HepG2 (cell line): ENCODE data around the gene MAMLD1. TPM values are rescaled to one million over a fixed set of nuclear protein-coding genes. Genes with fewer than 3 reads are reported as not detected.

Experiments
- ATAC-seq: fragments of 200-7000 bp; cut with Tn5 transposase; 3 replicates; pipeline ENCODE4 v1.9.1; 2020; ENCODE audit warnings: mild to moderate bottlenecking, moderate library complexity
- BruUV-seq: library from RNA; stranded (reverse); fragments of 400-500 nt; replicated peaks from 2 replicates; lab custom pipeline; 2021; lab: Mats Ljungman, UMichigan
- CTCF ChIA-PET: fragments of 300-600 bp; formaldehyde crosslinking; extraction: SDS; loops from one replicate; lab custom pipeline; 2021; ENCODE audit warnings: low total read pairs, inconsistent platforms, low intra/inter-chr PET ratio; lab: Yijun Ruan, JAX
- POLR2A ChIA-PET: fragments of 350-600 bp; sonication (Branson Sonifier 250); formaldehyde crosslinking; loops from one replicate; lab custom pipeline; 2020; ENCODE audit warnings: antibody characterized with exemption, inconsistent platforms; lab: Yijun Ruan, JAX
- DNase-seq: peaks from one replicate; pipeline ENCODE4 v3.0.0-alpha.2; 2015; ENCODE audit warnings: low spot score
- FAIRE-seq: peaks from 3 replicates; lab custom pipeline; 2011; peaks lifted over from hg19 to GRCh38; lab: Jason Lieb, UNC
- H2AFZ ChIP-seq: one replicate; pipeline ENCODE4 v1.6.1; 2011; ENCODE audit warnings: low read length, inconsistent platforms
- H3K27ac ChIP-seq: fragments of 300-600 bp; 3 replicates; pipeline ENCODE4 v1.8.0; 2011; ENCODE audit warnings: mixed run types, mild to moderate bottlenecking, mixed read lengths, low read length, inconsistent platforms; ENCODE audit not compliant: insufficient read depth; ENCODE audit errors: extremely low read length
- H3K27me3 ChIP-seq, 2 experiments: fragments of 200-600 bp in 1 of 2; 2 replicates in 1 of 2; 3 replicates in 1 of 2; pipeline versions ENCODE4 v1.6.0 to v1.8.0; 2011; ENCODE audit warnings: low read length in 2 of 2, mild to moderate bottlenecking in 2 of 2, moderate library complexity in 2 of 2, inconsistent platforms in 1 of 2; ENCODE audit not compliant: insufficient read depth in 2 of 2, control insufficient read depth in 1 of 2
- H3K36me3 ChIP-seq, 2 experiments: fragments of 200-600 bp in 1 of 2; replicated peaks in 1 of 2; 2 replicates in 1 of 2; 3 replicates in 1 of 2; pipeline versions ENCODE4 v1.5.1 to v1.8.0; 2011; ENCODE audit warnings: low read length in 2 of 2, inconsistent platforms in 1 of 2; ENCODE audit not compliant: insufficient read depth in 2 of 2, control insufficient read depth in 1 of 2
- H3K4me1 ChIP-seq: 2 replicates; pipeline ENCODE4 v1.5.1; 2012; ENCODE audit warnings: low read length, inconsistent platforms; ENCODE audit not compliant: insufficient read depth
- H3K4me2 ChIP-seq: 2 replicates; pipeline ENCODE4 v1.6.0; 2011; ENCODE audit warnings: low read depth, low read length, inconsistent platforms
- H3K4me3 ChIP-seq, 3 experiments: fragments of 200-600 bp in 1 of 3; sonication (generic), shearing (Covaris generic) in 1 of 3; replicated peaks in 1 of 3; 2 replicates each; pipeline ENCODE4 v1.5.1; 2011 to 2016; ENCODE audit warnings: low read length in 3 of 3, inconsistent platforms in 2 of 3, low read depth in 2 of 3, mild to moderate bottlenecking in 2 of 3, control low read depth in 1 of 3, mixed read lengths in 1 of 3; ENCODE audit not compliant: insufficient read depth in 1 of 3
- H3K79me2 ChIP-seq: one replicate; pipeline ENCODE4 v1.6.1; 2011; ENCODE audit warnings: low read length, inconsistent platforms; ENCODE audit not compliant: insufficient read depth
- H3K9ac ChIP-seq: 2 replicates; pipeline ENCODE4 v1.6.0; 2011; ENCODE audit warnings: mild to moderate bottlenecking, low read depth, low read length, inconsistent platforms; ENCODE audit not compliant: insufficient read depth
- H3K9me3 ChIP-seq: 2 replicates; pipeline ENCODE4 v1.5.1; 2012; ENCODE audit warnings: mild to moderate bottlenecking, low read length
- H4K20me1 ChIP-seq: 2 replicates; pipeline ENCODE4 v1.6.0; 2011; ENCODE audit warnings: inconsistent platforms, mild to moderate bottlenecking, low read length, moderate library complexity; ENCODE audit not compliant: insufficient read depth
- AKNA ChIP-seq: sonication (generic); formaldehyde crosslinking; IDR thresholded peaks from 2 replicates; pipeline ENCODE4 v1.4.0; 2020; ENCODE audit warnings: missing genetic modification reagents, borderline replicate concordance
- CREM ChIP-seq, 2 experiments: sonication (generic) in 1 of 2; formaldehyde crosslinking in 1 of 2; IDR thresholded peaks; 2 replicates each; pipeline versions ENCODE4 v1.4.0 to v1.6.1; 2016 to 2020; ENCODE audit warnings: antibody characterized with exemption in 1 of 2, mild to moderate bottlenecking in 1 of 2, missing genetic modification reagents in 1 of 2
- DR1 ChIP-seq: sonication (generic); formaldehyde crosslinking; IDR thresholded peaks from 2 replicates; pipeline ENCODE4 v1.8.0; 2021; ENCODE audit warnings: mild to moderate bottlenecking, missing genetic modification reagents, inconsistent platforms
- FIP1L1 ChIP-seq: fragments of 200-400 bp; formaldehyde crosslinking; IDR thresholded peaks from 2 replicates; pipeline ENCODE4 v1.6.1; 2018; ENCODE audit warnings: low read depth, mild to moderate bottlenecking, low read length, moderate library complexity, borderline replicate concordance; ENCODE audit not compliant: insufficient read depth
- RAD21 ChIP-seq: fragments of 450-650 bp; formaldehyde crosslinking; IDR thresholded peaks from 2 replicates; pipeline ENCODE4 v1.5.0; 2020; ENCODE audit warnings: mild to moderate bottlenecking
- SPEN ChIP-seq: sonication (generic); formaldehyde crosslinking; IDR thresholded peaks from 2 replicates; pipeline ENCODE4 v1.5.1; 2020; ENCODE audit warnings: low read depth, mild to moderate bottlenecking, missing genetic modification reagents
- ZFP1 ChIP-seq: IDR thresholded peaks from 2 replicates; pipeline ENCODE4 v1.6.1; 2016
- ZNF160 ChIP-seq: sonication (generic); formaldehyde crosslinking; IDR thresholded peaks from 2 replicates; pipeline ENCODE4 v1.8.0; 2022; ENCODE audit warnings: mild to moderate bottlenecking, inconsistent platforms, missing genetic modification reagents
- ZNF543 ChIP-seq: sonication (generic); formaldehyde crosslinking; IDR thresholded peaks from 2 replicates; pipeline ENCODE4 v1.4.0; 2020; ENCODE audit warnings: mild to moderate bottlenecking, missing genetic modification reagents
- WGBS: methylation state at CpG from one replicate; pipeline ENCODE4 v1.1.6; 2017; ENCODE audit warnings: low lambda C conversion rate; 5-methylcytosine and 5-hydroxymethylcytosine counted together
- in situ Hi-C: cut with HindIII; loops from 2 replicates; pipeline ENCODE4 v1.10.0; 2017; ENCODE audit warnings: low pct_unique_long_range_greater_than_20kb; ENCODE audit not compliant: extremely low pct_ligation_motif_present
- intact Hi-C: fragments of 100-400 bp; cut with micrococcal nuclease; formaldehyde crosslinking; loops from one replicate; pipeline ENCODE4 v1.10.0; 2022; ENCODE audit not compliant: unreplicated experiment
- polyA plus RNA-seq, 8 experiments: library from polyadenylated mRNA; depleted of rRNA in 3 of 8; stranded (reverse) in 7 of 8; unstranded in 1 of 8; fragments of >200 nt; fragmentation: Illumina TruSeq in 4 of 8; extraction: Trizol in 4 of 8; gene quantifications; 2 replicates each; pipeline versions ENCODE4 v1.2.1 to v1.2.3, GENCODE V29; 2011 to 2016; ENCODE audit warnings: low read depth in 4 of 8, missing spikeins in 1 of 8, mixed read lengths in 1 of 8; ENCODE audit not compliant: insufficient read depth in 1 of 8
- total RNA-seq, 5 experiments: library from RNA; depleted of rRNA; stranded (reverse); fragments of >200 nt; fragmentation: Illumina TruSeq; extraction: Trizol; gene quantifications; 2 replicates each; pipeline ENCODE4 v1.2.3, GENCODE V29; 2016; ENCODE audit warnings: low read depth in 1 of 5
- TF ChIP-seq, protein P1 (sequence below): sonication (generic); formaldehyde crosslinking; IDR thresholded peaks from 2 replicates; pipeline ENCODE4 v1.8.1; 2023; ENCODE audit warnings: missing genetic modification reagents, inconsistent platforms, borderline replicate concordance
- TF ChIP-seq, protein P2 (sequence below): sonication (generic); formaldehyde crosslinking; IDR thresholded peaks from 2 replicates; pipeline ENCODE4 v1.4.0; 2020; ENCODE audit warnings: missing genetic modification reagents, low read depth, mild to moderate bottlenecking, borderline replicate concordance

The MAMLD1 gene
- total and polyA plus RNA-seq, 2 of the 13 experiments (the other 11 are each of a cell fraction or from before 2014, with no cell fraction given): not detected

DNA sequence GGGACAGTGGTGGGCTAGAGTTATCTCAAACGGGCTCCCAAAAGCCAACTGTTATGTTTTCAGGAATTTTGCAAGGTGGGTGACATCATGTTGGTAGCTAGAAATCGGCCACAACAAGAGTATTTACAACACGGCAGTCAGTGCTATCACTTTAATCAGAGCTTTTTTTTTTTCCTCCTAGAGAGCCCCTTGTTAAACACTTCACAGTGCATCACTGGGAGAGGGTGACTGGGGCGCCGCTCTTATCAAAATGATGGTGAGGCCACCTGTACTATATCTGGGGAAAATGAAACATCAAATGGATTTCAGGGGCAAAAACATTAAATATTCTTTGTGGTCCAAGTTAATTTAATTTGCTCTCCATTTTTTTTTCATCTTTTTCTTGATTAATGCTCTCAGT, 44.9 kb downstream of the MAMLD1 start (continued):
- no peak for TF ChIP-seq CREM (IDR thresholded peaks at IDR 0.05)
- TF ChIP-seq CREM (CRISPR knock-in tag; IDR thresholded peaks at IDR 0.05): no peak

GRCh38 chrX:150408561-150408960, 45.4 kb downstream of the MAMLD1 start:
- 80% methylated on average over 1 of the region's 2 CpGs for WGBS
- POLR2A ChIA-PET: no interaction called here
- no peaks in the 10 kb centered on the region for H3K4me1 ChIP-seq
- TF ChIP-seq FIP1L1 (no peak), ZNF160 (CRISPR knock-in tag) (no peak), SPEN (no peak), ZFP1 (CRISPR knock-in tag) (no peak), DR1 (no peak), RAD21 (CRISPR knock-in tag) (no peak), ZNF543 (CRISPR knock-in tag) (no peak), AKNA (CRISPR knock-in tag) (no peak)
- TF ChIP-seq, protein P1, sequence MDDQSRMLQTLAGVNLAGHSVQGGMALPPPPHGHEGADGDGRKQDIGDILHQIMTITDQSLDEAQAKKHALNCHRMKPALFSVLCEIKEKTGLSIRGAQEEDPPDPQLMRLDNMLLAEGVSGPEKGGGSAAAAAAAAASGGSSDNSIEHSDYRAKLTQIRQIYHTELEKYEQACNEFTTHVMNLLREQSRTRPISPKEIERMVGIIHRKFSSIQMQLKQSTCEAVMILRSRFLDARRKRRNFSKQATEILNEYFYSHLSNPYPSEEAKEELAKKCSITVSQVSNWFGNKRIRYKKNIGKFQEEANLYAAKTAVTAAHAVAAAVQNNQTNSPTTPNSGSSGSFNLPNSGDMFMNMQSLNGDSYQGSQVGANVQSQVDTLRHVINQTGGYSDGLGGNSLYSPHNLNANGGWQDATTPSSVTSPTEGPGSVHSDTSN (CRISPR knock-in tag): no peak
- TF ChIP-seq, protein P2, sequence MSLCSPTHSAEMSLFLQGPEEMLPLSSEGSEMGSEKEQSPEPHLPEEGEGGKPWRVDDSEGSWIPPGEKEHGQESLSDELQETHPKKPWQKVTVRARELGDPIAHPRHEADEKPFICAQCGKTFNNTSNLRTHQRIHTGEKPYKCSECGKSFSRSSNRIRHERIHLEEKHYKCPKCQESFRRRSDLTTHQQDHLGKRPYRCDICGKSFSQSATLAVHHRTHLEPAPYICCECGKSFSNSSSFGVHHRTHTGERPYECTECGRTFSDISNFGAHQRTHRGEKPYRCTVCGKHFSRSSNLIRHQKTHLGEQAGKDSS (CRISPR knock-in tag): no peak

More at GRCh38 chrX:150408561-150408960, 45.4 kb downstream of the MAMLD1 start:
- DNase-seq (no peak), ATAC-seq (no peak), FAIRE-seq (no peak)
- H3K9ac ChIP-seq: no peak overlapping the region
- no peaks in the 10 kb centered on the region for H3K27me3 ChIP-seq
- in situ Hi-C loops: no loop called here
- intact Hi-C loops: no loop called here
- H4K20me1 ChIP-seq: no peaks in the 10 kb centered on the region
- no peaks in the 10 kb centered on the region for H3K36me3 ChIP-seq
- CTCF ChIA-PET: no interaction called here
- H3K4me2 ChIP-seq: no peak overlapping the region
- H3K4me3 ChIP-seq: no peak overlapping the region
- no TSS peak for BruUV-seq
- no peaks in the 10 kb centered on the region for H3K9me3 ChIP-seq
- H3K27ac ChIP-seq: no peak overlapping the region
- no peaks in the 10 kb centered on the region for H3K79me2 ChIP-seq
- H2AFZ ChIP-seq: no peak overlapping the region
